GM19328 (cell line): ENCODE results near the gene RABAC1.

ENCODE experiments used
- ATAC-seq: cut with Tn5 transposase; IDR thresholded peaks from one replicate; pipeline ENCODE4 v1.9.1; 2021; ENCODE audit warnings: mild to moderate bottlenecking, moderate library complexity; ENCODE audit not compliant: unreplicated experiment

Gene RABAC1

DNA sequence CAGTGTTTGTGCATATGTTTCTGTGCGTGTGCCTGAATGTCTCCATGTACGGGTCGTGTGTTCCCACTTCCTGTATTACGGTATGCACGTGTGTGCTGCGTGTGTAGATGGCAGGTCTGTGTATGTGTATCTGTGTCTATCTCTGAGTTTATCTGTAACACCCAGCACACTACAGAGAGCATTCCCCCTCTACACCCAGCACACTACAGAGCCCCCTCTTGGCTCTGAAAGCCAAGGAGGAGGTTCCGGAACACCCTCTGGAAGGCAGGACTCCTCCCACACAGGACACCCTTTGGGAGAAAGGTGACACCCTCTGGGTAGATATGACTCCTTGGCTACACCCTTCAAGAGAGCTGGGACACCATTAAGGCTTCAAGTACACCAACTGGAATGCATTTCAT, 28.8 kb downstream of the RABAC1 start:
- ATAC-seq: no peak

DNA sequence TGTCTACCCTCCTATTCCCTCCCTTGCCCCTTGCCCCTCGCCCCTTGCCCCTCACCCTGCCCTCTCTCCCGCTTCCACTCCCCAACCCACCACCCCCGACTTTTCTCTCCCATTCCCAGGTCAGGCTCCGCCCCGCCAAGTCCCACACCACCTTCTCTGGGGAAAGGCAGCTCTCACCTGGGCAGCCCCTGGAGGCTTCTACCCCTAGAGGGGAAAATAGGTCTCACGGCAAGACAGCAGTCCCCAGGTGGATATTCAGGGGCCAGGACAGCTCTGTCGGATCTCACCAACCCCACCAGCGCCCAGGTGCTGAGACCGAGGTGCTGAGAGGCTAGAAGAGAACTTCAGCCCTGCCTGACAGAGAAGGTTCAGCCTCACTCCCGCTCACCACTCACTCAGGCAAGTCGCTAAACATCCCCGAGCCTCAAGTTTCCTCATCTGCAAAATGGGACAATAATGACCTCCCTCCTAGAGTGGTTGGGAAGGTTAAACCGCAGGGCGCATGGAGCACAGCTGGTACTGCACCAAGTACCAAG, 29.5 kb downstream of the RABAC1 start:
- no peak for ATAC-seq

DNA sequence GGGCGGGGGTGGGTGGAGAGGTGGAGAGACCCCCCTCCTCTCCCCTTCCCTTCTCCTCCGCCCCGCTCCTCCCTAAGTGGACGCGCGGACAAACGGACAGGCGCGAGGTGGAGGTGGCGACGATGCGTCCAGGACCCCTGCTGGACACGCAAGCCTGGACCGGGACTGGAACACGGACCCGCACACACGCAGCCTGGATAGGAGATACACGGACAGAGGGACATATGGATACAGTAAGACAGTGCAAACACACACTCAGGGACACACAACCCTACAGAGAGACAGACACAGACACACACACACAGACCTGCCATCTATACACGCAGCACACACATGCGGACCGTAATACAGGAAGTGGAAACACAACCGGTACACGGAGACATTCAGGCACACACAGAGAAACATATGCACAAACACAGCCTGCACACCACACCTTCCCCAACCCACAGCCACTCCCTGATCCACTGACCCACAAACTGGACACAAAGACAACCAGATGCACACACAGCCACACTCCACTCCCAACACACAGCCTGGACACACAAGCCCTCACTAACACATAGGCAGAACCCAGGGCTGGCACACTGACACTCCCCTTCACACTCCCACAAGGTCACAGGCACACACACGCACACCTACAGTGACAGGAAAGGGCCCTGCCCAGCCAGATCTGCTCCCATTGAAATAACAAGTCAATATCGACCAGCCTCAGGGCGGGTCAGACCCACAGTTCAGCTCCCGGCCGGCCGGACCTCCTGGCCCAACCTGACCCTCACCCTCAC, 30.2 kb downstream of the RABAC1 start:
- ATAC-seq: no peak

DNA sequence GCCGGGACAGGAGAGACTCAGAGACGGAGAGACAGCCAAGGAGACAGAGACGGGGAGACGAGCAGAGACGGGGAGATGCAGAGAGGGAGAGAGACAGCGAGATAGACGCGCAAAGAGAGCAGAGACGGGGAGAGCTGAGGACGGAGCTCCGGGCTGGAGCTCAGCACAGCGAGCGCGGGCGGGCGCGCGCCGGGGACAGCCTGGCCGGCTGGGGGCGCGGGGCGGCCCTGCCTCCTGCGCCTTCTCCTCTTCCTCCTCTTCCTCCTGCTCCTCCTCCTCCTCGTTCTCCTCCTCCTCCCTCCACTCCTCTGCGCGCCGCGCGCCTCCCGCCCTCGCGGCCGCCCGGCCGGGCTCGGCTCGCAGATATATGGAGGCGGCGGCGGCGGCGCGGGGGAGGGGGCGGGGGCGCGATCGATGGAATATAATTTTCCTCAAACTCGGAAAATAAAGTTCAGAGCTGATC, 30.9 kb downstream of the RABAC1 start, which contains the start of gene ERFL:
TSS of gene ERFL (minus strand) at position 229 of the 463 bp plus-strand sequence. CDS start 15,530 bp downstream, outside the sequence.
- no peak for ATAC-seq

DNA sequence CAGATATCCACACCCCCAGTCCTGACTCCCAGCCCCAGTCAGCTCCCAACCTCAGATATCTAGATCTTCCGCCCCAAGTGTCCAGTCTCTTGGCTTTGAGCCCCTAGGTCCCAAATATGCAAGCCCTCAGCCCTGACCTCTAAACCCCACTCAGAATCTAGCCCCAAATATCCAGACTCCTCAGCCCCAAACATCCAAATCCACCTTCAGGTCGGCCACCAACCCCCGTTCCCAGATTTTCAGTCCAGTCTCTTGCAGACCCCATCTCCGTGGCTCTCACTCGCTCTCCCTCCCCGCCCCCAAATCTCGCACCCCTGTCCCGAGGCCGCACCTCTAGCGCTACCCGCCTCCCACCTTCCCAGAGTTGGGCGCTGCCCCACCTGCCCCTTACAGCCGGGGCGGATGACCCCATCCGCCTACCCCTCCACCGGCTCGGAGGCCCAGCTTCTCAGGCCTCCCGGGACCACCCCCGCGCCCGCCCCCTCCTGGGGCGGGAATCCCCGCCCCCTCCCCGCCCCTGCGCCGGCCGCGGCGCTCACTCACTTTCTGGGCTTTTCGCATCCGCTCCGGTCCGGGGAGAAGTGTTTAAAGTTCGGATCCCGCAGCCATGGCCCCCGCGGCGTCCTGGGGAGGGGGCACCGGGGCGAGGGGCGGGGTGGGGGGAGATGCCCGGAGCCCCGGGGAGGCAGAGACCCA, 31.5 kb downstream of the RABAC1 start:
- no peak for ATAC-seq

DNA sequence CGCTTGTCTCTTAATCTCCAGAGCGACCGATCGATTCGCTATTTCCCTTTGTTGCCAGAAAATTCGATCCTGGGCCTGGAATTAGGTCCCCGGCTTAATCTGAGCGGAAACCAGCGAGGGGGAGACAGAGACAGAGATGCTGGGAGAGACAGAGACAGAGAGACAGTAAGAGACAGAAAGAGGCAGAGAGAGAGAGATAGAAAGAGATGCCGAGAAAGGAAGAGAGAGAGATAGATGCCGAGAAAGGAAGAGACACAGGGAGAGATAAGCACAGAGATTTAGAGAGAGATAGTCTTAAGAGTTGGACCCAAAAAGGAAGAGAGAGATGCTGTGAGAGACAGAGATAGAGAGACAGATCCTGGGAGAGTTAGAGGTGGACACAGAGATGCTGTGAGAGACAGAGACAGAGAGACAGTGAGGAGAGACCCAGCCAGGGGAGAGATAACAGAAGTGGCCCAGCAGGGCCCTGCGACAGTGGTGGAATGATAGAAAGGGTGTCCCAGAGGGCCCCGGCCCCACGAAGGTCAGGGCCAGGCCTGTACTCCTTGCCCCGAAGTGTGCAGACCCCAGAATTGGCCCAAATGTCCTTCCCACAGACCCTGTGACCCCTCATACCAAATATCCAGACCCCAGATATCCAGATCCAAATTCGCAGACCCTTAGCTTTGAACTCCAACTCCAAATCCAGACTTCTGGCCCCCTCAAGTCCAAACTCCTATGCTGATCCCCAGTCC, 32.2 kb downstream of the RABAC1 start:
- ATAC-seq: no peak

DNA sequence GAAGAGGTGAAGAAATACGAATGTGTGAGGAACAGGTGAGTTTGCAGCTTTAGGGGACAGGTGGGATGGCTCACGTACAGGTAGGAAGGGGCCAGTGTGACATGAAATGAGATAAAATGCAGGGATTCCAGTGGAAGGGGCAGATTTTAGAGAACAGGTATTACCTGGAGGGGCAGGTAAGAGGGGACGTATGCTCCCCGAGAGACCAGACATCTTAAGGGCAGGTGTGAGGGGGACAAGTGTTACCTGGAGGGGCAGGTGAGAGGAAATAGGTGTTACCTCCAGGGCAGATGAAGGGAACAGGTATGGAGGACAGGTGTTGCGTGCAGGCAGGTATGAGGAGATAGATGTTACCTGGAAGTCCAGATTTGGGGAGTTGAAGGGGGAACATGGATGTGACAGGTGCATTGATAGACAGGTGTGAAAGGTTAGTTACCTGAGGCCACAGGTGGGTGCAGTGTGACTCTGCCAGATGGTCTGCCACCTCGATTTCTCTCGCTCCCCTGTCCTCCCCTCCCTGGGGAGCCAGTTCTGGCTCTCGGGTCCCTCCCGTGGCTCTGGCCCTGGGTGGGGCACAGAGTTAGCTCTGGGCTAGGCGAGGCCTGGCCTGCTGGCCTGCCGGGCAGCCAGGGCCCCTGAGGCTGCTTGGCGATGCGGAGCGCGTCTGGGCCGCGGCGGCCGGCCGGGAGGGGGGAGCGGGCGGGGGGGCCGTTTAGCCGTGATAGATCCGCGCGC, 32.9 kb downstream of the RABAC1 start:
- ATAC-seq: no peak

DNA sequence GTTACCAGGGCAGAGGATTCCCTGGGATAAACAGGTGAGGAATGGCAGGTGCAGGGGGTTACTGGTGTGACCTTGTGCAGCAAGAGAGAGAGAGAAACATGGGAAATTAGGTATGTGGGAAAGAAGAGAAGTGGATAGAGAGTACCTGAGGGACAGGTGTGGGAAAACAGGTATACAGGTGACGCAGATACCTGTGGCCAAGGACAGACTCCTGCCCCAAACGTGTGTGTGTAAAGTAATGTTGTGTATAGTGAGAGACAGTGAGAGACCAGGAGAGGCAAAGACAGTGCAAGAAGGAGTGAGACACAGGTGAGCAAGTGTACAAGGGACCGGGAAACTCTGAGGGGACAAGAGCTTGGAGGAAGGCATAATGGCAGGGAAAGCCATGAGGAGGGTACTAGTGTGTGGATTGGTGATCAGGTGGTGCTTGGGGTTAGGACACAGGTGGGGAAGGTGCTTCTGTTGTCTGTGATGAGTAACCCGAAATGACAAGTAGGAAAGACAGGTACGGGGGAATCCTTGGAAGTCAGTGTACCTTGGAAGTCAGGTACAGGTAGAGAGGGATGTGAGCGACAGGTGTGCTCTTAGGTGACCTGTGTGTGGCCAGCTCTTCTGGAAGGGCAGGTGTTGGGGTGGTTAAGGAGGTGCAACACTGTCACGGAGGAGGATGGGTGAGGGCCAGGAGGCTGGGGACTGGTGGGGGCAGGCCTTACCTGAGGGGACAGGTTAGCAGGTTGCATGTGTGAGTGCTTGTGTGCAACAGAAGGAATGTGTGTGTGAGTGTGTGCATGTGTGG, 33.7 kb downstream of the RABAC1 start:
- no peak for ATAC-seq

DNA sequence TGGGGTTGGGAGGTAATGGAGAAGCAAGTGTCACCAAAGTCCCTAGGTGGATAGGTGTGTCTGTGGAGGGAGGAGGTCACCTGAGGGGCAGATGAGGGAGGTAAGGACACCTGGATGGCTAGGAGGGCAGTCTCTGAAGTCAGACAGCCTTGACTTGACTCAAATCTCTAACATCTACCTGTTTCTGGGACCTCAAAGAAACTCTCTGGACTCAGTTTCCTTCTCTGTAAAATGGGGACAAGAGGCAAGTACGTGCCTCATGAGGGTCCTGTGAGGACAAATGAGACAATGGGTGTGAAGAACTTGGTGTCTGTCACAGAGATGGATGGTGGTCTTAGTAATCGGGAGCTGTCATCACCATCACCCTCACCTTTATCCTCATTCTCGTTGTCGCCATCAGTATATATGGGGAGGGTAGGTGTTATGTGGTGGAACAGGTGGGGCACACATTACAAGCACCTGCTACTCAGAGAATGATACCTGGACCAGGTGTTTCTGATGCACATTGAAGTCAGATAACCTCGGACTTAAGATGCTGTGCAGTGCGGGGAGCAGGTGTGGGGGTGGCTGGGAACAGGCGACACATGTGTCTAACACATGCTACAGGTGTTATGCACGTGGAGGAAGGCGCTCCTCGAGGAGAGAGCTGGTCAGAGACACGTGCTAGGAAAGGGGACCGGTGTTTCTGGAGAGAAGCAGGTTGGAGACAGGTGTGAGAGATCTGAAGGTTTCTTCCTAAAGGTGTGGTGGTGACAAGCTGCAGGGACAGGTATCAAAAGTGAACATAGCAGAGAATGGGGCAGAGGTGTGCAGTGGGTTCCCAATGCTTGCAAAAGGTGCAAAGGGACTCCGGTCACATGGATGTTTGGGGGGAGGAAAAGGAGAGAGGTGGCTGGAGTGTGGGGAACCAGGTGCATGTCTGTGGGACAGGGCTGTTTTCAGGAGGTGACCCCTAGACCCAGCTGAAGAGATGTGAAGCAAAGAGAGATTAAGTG, 34.7 kb downstream of the RABAC1 start:
- no peak for ATAC-seq

DNA sequence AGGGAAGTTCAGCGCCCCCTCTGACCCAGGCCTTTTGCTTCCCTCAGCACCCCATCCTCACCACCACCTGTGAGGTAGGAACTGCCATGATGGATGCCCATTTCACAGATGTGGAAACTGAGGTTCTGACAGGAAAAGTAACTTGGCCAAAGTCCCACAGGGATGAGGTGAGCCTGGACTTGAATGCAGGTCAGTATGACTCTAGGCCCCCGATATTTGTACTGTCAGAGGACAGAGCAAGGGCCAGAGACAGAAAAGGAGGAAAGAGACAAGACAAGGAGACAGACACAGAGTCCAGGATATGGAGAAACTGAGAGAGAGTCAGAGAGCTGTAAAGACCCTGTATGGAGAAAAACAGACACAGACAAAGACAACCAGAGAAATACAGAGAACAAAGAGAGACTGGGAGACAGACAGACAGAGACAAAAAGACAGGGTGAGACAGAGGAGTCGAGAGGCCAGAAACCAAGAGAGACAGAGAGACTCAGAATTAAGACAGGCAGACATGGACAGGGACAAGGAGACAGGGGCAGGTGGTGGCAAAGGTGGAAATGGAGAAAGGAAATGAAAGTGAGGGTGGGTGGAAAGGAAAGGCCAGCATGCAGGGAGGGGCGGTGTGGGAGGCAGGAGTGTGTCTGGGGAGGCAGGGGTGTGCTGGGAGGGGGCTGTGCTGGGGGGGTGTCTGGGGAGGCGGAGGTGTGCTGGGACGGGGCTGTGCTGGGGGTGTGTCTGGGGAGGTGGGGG, 35.9 kb downstream of the RABAC1 start:
- no peak for ATAC-seq

DNA sequence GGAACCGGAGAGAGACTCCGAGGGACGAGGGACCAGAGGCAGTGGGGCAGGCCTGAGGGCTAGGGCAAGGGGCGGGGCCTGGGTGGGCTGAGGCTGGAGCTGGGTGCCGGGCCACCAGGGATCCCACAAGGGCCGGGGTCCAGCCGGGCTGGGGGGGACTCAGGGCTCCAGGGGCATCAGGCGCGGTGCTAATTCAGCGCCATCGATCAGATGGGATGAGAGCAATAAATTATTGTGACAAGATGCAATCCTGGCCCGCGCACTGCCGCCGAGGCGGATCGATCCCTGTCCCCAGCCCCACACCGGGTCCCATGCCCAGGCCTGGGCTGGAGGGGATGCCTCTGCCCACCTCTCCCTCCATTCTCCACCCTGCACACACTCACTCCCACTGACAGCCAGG, 36.5 kb downstream of the RABAC1 start:
- no peak for ATAC-seq

DNA sequence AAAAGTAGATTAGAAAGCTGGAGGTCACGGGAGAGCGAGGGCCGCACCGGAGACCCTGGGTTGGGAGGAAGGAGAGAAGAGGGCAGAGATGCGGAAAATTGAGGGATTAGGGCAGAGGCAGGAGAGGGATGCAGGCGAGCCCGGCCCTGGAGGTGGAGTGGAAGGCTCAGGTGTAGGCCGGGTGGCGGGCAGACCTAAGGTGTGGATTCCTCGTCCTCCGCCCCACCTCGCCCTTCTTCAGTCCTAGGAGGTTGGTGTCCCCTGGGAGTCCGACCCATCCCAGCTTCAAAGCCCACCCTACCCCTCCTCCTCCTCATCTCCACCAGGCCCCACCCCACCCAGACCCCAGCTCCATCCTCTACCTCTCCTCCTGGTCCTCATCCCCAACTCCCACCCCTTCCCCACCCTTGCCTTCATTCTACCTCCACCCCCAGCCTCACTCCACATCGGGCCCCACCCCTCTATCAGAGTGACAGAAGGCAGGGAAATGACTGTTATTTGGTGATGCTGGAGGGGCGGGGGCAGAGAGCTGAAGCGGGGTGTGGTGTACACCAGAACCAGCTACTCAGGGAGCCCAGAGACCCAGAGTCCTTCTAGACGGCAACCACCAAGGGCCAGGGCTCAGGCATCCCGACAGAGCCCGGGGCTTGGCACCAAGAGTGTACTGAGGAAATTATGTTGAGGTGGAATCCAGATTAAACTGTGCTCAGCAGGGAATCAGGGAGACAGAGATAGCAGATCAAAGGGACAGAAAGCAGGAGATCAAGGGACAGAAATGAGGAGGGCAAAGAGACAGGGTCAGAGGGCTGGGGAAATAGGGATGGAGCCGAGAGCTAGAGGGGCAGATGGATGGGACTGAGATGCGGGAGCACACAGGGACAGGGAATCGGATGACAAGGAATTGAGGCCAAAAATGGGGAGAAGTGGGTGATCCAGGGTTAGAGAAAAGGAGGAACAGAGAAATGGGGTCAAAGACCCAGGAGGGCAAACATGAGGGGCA, 37.2 kb downstream of the RABAC1 start:
- no peak for ATAC-seq

DNA sequence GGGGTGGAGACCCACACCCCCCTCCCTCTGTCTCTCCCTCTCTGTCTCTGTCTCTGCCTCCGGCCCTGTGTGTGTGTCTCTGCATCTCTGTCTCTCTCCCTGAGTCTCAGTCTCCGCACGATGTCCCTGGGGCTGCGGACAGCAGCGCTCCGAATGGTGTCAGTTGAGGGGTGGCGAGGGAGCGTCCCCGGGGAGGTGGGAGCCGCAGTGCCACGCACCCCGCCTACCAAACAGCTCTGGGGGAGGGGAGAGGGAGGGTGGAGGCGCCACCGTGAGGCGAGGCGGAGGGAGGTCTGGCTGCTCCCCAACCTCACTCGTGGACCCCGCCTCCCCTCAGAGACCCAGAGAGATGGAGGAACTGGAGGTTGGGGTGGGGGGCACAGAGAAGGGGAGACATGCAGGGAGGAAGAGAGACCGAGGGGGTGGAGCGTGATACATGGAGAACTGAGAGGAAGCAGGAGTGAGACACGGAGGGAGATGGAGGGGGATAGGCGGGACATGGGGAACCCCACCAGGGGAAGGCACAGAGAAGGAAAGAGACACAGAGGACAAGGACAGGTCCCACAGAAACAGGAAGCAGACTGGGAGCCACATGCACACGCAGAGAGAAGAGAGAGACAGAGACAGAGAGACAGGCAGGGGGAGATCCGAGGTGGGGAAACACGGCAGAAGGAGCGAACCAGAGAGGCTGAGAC, 38.1 kb downstream of the RABAC1 start:
- no peak for ATAC-seq

DNA sequence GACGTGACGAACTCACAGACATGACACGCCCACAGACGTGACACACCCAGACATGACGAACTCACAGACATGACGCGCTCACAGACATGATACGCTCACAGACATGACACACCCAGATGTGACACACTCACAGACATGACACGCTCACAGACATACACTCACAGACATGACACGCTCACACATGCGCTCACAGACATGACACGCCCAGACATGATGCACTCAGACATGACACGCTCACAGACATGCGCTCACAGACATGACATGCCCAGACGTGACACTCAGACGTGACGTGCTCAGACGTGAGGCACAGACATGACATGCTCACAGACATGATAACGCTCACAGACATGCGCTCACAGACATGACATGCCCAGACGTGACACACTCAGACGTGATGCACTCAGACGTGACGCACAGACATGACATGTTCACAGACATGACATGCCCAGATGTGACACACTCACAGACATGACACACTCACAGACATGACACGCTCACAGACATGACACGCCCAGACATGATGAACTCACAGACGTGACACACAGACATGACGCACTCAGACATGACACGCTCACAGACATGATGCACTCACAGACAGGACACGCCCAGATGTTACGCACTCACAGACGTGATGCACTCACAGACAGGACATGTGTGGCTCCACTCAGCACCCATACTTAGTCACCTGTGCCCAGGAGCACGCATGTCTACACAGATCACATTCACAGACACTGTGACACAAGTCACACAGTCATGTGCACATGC, 39.0 kb downstream of the RABAC1 start:
- no peak for ATAC-seq

DNA sequence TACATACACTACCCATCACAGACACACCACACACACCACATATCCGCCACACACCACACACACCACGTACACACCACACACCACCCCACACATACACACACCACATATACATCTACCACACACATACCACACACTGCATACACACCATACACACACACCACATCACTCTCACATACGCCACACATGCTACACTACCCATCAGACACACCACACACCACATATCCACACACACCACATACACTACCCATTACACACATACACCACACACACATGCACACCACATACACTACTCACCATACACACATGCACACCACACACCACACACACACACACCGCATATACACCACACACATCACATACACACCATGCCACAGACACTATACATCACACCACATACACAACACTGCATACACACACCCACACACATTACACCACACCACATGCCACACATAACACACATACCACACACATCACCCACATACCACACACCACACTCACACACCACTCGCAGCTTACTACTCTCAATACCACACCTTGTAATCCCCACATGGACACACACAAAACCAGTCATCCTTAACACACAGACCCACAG, 40.4 kb downstream of the RABAC1 start:
- ATAC-seq: no peak
